OCI-LY1 (cell line): ENCODE results near the gene CCL16.

Experiments used
- H2AFZ ChIP-seq: fragments of 200-600 bp; sonication (generic), shearing (Covaris generic); 2 replicates; pipeline ENCODE4 v1.6.0; 2014; ENCODE audit warnings: antibody characterized with exemption, mild to moderate bottlenecking, low read length
- H3F3A ChIP-seq: fragments of 200-600 bp; sonication (generic), shearing (Covaris generic); 2 replicates; pipeline ENCODE4 v1.6.0; 2014; ENCODE audit warnings: mild to moderate bottlenecking, antibody characterized with exemption, low read length, moderate library complexity; ENCODE audit not compliant: insufficient read depth
- H3K27ac ChIP-seq: fragments of 200-600 bp; sonication (generic); 2 replicates; pipeline ENCODE4 v1.5.1; 2014; ENCODE audit warnings: low read length, mixed run types, mild to moderate bottlenecking, low read depth; ENCODE audit not compliant: poor library complexity, severe bottlenecking
- H3K27me3 ChIP-seq: fragments of 200-600 bp; sonication (generic); 2 replicates; pipeline ENCODE4 v1.6.0; 2014; ENCODE audit warnings: antibody characterized with exemption, mild to moderate bottlenecking, low read length, moderate library complexity; ENCODE audit not compliant: insufficient read depth
- H3K36me3 ChIP-seq: fragments of 200-600 bp; sonication (generic); 2 replicates; pipeline ENCODE4 v1.6.1; 2014; ENCODE audit warnings: mild to moderate bottlenecking, antibody characterized with exemption, low read length, moderate library complexity, mixed read lengths; ENCODE audit not compliant: insufficient read depth
- H3K4me1 ChIP-seq: fragments of 200-600 bp; sonication (generic); 2 replicates; pipeline ENCODE4 v1.5.1; 2014; ENCODE audit warnings: mild to moderate bottlenecking, low read length, moderate library complexity; ENCODE audit not compliant: insufficient read depth, severe bottlenecking
- H3K4me2 ChIP-seq: fragments of 200-600 bp; sonication (generic), shearing (Covaris generic); 2 replicates; pipeline ENCODE4 v1.6.1; 2014; ENCODE audit warnings: low read length
- H3K4me3 ChIP-seq: fragments of 200-600 bp; sonication (generic); 2 replicates; pipeline ENCODE4 v1.5.1; 2014; ENCODE audit warnings: low read length, low read depth, mild to moderate bottlenecking, mixed read lengths; ENCODE audit not compliant: poor library complexity, severe bottlenecking
- H3K79me2 ChIP-seq: fragments of 200-600 bp; shearing (Covaris generic); 2 replicates; pipeline ENCODE4 v1.6.1; 2016; ENCODE audit warnings: mixed run types, low read length, mixed read lengths; ENCODE audit not compliant: insufficient read depth
- H3K9ac ChIP-seq: fragments of 200-600 bp; sonication (generic), shearing (Covaris generic); 2 replicates; pipeline ENCODE4 v1.6.1; 2014; ENCODE audit warnings: mild to moderate bottlenecking, low read length, mixed read lengths
- H3K9me2 ChIP-seq: fragments of 200-600 bp; sonication (generic), shearing (Covaris generic); 2 replicates; pipeline ENCODE4 v1.6.1; 2014; ENCODE audit warnings: low read depth, mild to moderate bottlenecking, low read length, mixed read lengths
- H3K9me3 ChIP-seq: fragments of 200-600 bp; shearing (Covaris generic); 2 replicates; pipeline ENCODE4 v1.6.1; 2014; ENCODE audit warnings: low read length, mixed read lengths
- H4K20me1 ChIP-seq: fragments of 200-600 bp; sonication (generic), shearing (Covaris generic); 2 replicates; pipeline ENCODE4 v1.6.0; 2016; ENCODE audit warnings: mild to moderate bottlenecking, low read length; ENCODE audit not compliant: insufficient read depth
- CTCF ChIP-seq: fragments of 200-600 bp; sonication (generic), shearing (Covaris generic); IDR thresholded peaks from 2 replicates; pipeline ENCODE4 v1.5.1; 2017; ENCODE audit warnings: mild to moderate bottlenecking, antibody characterized with exemption, low read length, moderate library complexity, mixed read lengths
- EZH2 ChIP-seq: fragments of 200-600 bp; sonication (generic), shearing (Covaris generic); IDR thresholded peaks from 2 replicates; pipeline ENCODE4 v1.8.0; 2017; ENCODE audit warnings: borderline replicate concordance, mixed run types, mild to moderate bottlenecking, antibody characterized with exemption, low read length, moderate library complexity, mixed read lengths

Gene CCL16

GRCh38 chr17:35977509-35977908 lies 3.8 kb downstream of the CCL16 start:
- H3K4me1 ChIP-seq: no peaks in the 10 kb centered on the region
- no peaks in the 10 kb centered on the region for H3K9me2 ChIP-seq
- no peak overlapping the region for H3K4me2 ChIP-seq
- 0 out of 2 replicates have a peak, but pooled peaks cover 3% of the 10 kb centered on the region for H3K27me3 ChIP-seq
- no peaks in the 10 kb centered on the region for H3K9me3 ChIP-seq
- H3K27ac ChIP-seq: no peak overlapping the region
- no peaks in the 10 kb centered on the region for H4K20me1 ChIP-seq
- no peaks in the 10 kb centered on the region for H3F3A ChIP-seq
- no peaks in the 10 kb centered on the region for H3K36me3 ChIP-seq
- no peak overlapping the region for H2AFZ ChIP-seq
- H3K4me3 ChIP-seq: no peak overlapping the region
- no peak for TF ChIP-seq EZH2
- TF ChIP-seq CTCF: no peak
- H3K9ac ChIP-seq: no peak overlapping the region
- H3K79me2 ChIP-seq: no peaks in the 10 kb centered on the region

GRCh38 chr17:35973333-35974260 lies 7.7 kb downstream of the CCL16 start:
- Histone ChIP-seq H2AFZ (no peak overlapping the region), H3K79me2 (no peaks in the 10 kb centered on the region), H3K9me3 (no peaks in the 10 kb centered on the region), H3K9ac (no peak overlapping the region), H3F3A (no peaks in the 10 kb centered on the region), H3K4me1 (no peaks in the 10 kb centered on the region), H3K9me2 (no peaks in the 10 kb centered on the region), H3K4me2 (no peak overlapping the region), H4K20me1 (no peaks in the 10 kb centered on the region), H3K36me3 (no peaks in the 10 kb centered on the region), H3K27ac (no peak overlapping the region), H3K27me3 (no peaks in the 10 kb centered on the region), H3K4me3 (no peak overlapping the region)
- TF ChIP-seq EZH2 (no peak), CTCF (no peak)

- no peak overlapping the region for H3K9ac ChIP-seq
- TF ChIP-seq EZH2 (no peak), CTCF (no peak)
- no peaks in the 10 kb centered on the region for H3K4me1 ChIP-seq
- no peaks in the 10 kb centered on the region for H3F3A ChIP-seq
- H3K27me3 ChIP-seq: no peaks in the 10 kb centered on the region
- H3K4me2 ChIP-seq: no peak overlapping the region
- H3K36me3 ChIP-seq: no peaks in the 10 kb centered on the region
- no peak overlapping the region for H3K4me3 ChIP-seq
- no peaks in the 10 kb centered on the region for H3K9me3 ChIP-seq
- H4K20me1 ChIP-seq: no peaks in the 10 kb centered on the region
- H3K79me2 ChIP-seq: no peaks in the 10 kb centered on the region
- no peak overlapping the region for H3K27ac ChIP-seq
- no peaks in the 10 kb centered on the region for H3K9me2 ChIP-seq
- H2AFZ ChIP-seq: no peak overlapping the region
These were observed 8.4 kb downstream of the CCL16 start for GRCh38 chr17:35972945-35973332.
